H1 (cell line): ENCODE data around the gene SPTB. TPM values are rescaled to one million over a fixed set of nuclear protein-coding genes. Genes with fewer than 3 reads are reported as not detected.
A peak's percentile ranks its signal among the peaks of the same experiment; 100 is the strongest.

ENCODE experiments used
- CTCF ChIA-PET: fragments of 300-600 bp; sonication (Branson Sonifier 250); formaldehyde crosslinking; loops from one replicate; lab custom pipeline; 2021; ENCODE audit not compliant: partially characterized antibody; lab: Charles Lee
- POLR2A ChIA-PET: fragments of 300-600 bp; sonication (Branson Sonifier 250); formaldehyde crosslinking; loops from one replicate; lab custom pipeline; 2021; ENCODE audit warnings: inconsistent platforms; ENCODE audit not compliant: partially characterized antibody; lab: Charles Lee
- DNase-seq, 2 experiments: peaks; one replicate each; pipeline versions ENCODE4 v3.0.0 to v3.0.0-alpha.2; 2010 to 2022; ENCODE audit warnings: low spot score in 2 of 2, low read depth in 1 of 2, mixed read lengths in 1 of 2
- FAIRE-seq: peaks from 2 replicates; lab custom pipeline; 2011; peaks lifted over from hg19 to GRCh38; lab: Jason Lieb, UNC
- H2AFZ ChIP-seq: 2 replicates; pipeline ENCODE4 v1.8.1; 2012; ENCODE audit warnings: low read length, inconsistent platforms
- H2AK5ac ChIP-seq: 2 replicates; pipeline ENCODE4 v1.6.1; 2013; ENCODE audit warnings: low read depth, low read length
- H2BK120ac ChIP-seq: replicated peaks from 2 replicates; pipeline ENCODE3; 2013; ENCODE audit warnings: low read depth, low read length, inconsistent platforms
- H2BK12ac ChIP-seq: 2 replicates; pipeline ENCODE4 v1.6.1; 2013; ENCODE audit warnings: low read depth, low read length
- H2BK15ac ChIP-seq: 2 replicates; pipeline ENCODE4 v1.6.1; 2013; ENCODE audit warnings: low read length
- H2BK20ac ChIP-seq: 2 replicates; pipeline ENCODE4 v1.6.1; 2013; ENCODE audit warnings: low read length
- H2BK5ac ChIP-seq: 2 replicates; pipeline ENCODE4 v1.6.1; 2013; ENCODE audit warnings: low read depth, low read length
- H3K14ac ChIP-seq: 2 replicates; pipeline ENCODE4 v1.6.1; 2013; ENCODE audit warnings: inconsistent platforms; ENCODE audit not compliant: insufficient read length
- H3K18ac ChIP-seq: 2 replicates; pipeline ENCODE4 v1.6.1; 2013; ENCODE audit warnings: low read length; ENCODE audit errors: extremely low read depth
- H3K23ac ChIP-seq: 2 replicates; pipeline ENCODE4 v1.6.1; 2013; ENCODE audit warnings: inconsistent platforms; ENCODE audit not compliant: insufficient read length
- H3K23me2 ChIP-seq: 2 replicates; pipeline ENCODE4 v1.6.1; 2013; ENCODE audit warnings: low read depth, low read length
- H3K27ac ChIP-seq: 2 replicates; pipeline ENCODE4 v1.6.1; 2011; ENCODE audit warnings: low read depth, low read length, inconsistent platforms
- H3K27me3 ChIP-seq, 4 experiments: replicated peaks in 1 of 4; 1 replicate in 1 of 4; 2 replicates in 3 of 4; pipeline versions ENCODE4 v1.6.1 to v1.8.1; 2011 to 2013; ENCODE audit warnings: low read length in 3 of 4, mild to moderate bottlenecking in 3 of 4, inconsistent platforms in 2 of 4, mixed read lengths in 2 of 4, moderate library complexity in 1 of 4; ENCODE audit not compliant: control insufficient read depth in 3 of 4, insufficient read depth in 3 of 4; ENCODE audit errors: extremely low read depth in 1 of 4
- H3K36me3 ChIP-seq, 4 experiments: 2 replicates each; pipeline versions ENCODE4 v1.6.1 to v1.8.1; 2011 to 2013; ENCODE audit warnings: mild to moderate bottlenecking in 4 of 4, low read length in 3 of 4, moderate library complexity in 2 of 4, control low read depth in 1 of 4, inconsistent platforms in 1 of 4; ENCODE audit not compliant: insufficient read depth in 4 of 4, control insufficient read depth in 2 of 4
- H3K4ac ChIP-seq: replicated peaks from 2 replicates; pipeline ENCODE3; 2013; ENCODE audit warnings: low read length, low read depth, mixed read lengths, inconsistent platforms; ENCODE audit not compliant: insufficient read length
- H3K4me1 ChIP-seq, 4 experiments: replicated peaks in 1 of 4; 1 replicate in 1 of 4; 2 replicates in 3 of 4; pipeline versions ENCODE4 v1.6.1 to v1.8.1; 2011 to 2013; ENCODE audit warnings: low read length in 3 of 4, inconsistent platforms in 2 of 4, mixed read lengths in 1 of 4; ENCODE audit not compliant: insufficient read depth in 4 of 4, control insufficient read depth in 3 of 4
- H3K4me2 ChIP-seq, 2 experiments: 2 replicates each; pipeline versions ENCODE4 v1.6.1 to v1.8.1; 2011 to 2013; ENCODE audit warnings: low read depth in 2 of 2, low read length in 2 of 2, control low read depth in 1 of 2, inconsistent platforms in 1 of 2, mild to moderate bottlenecking in 1 of 2; ENCODE audit not compliant: insufficient read depth in 1 of 2
- H3K4me3 ChIP-seq, 4 experiments: fragments of 200-600, 300-600 bp in 1 of 4; sonication (generic), shearing (Covaris generic), sonication (Bioruptor Twin) in 1 of 4; 2 replicates each; pipeline versions ENCODE4 v1.5.1 to v1.8.1; 2011 to 2016; ENCODE audit warnings: low read length in 4 of 4, low read depth in 3 of 4, control low read depth in 2 of 4, inconsistent platforms in 2 of 4, mild to moderate bottlenecking in 2 of 4, mixed read lengths in 1 of 4, moderate library complexity in 1 of 4; ENCODE audit not compliant: insufficient read depth in 2 of 4; ENCODE audit errors: extremely low read depth in 1 of 4
- H3K56ac ChIP-seq: replicated peaks from 2 replicates; pipeline ENCODE3; 2013; ENCODE audit warnings: low read depth, mild to moderate bottlenecking, mixed read lengths, low read length, inconsistent platforms; ENCODE audit not compliant: insufficient read length
- H3K79me1 ChIP-seq: 2 replicates; pipeline ENCODE4 v1.6.1; 2013; ENCODE audit warnings: low read depth, low read length, control low read depth
- H3K79me2 ChIP-seq, 2 experiments: 2 replicates each; pipeline versions ENCODE4 v1.6.1 to v1.8.1; 2012 to 2013; ENCODE audit warnings: low read length in 2 of 2, mild to moderate bottlenecking in 2 of 2, inconsistent platforms in 1 of 2; ENCODE audit not compliant: insufficient read depth in 2 of 2, control insufficient read depth in 1 of 2
- H3K9ac ChIP-seq, 4 experiments: replicated peaks in 1 of 4; 1 replicate in 1 of 4; 2 replicates in 3 of 4; pipeline versions ENCODE4 v1.6.1 to v1.8.1; 2011 to 2013; ENCODE audit warnings: low read depth in 3 of 4, low read length in 3 of 4, control low read depth in 2 of 4, mild to moderate bottlenecking in 2 of 4, moderate library complexity in 2 of 4, inconsistent platforms in 1 of 4; ENCODE audit errors: extremely low read depth in 1 of 4
- H3K9me3 ChIP-seq, 2 experiments: 2 replicates each; pipeline versions ENCODE4 v1.6.1 to v1.8.1; 2012 to 2013; ENCODE audit warnings: mild to moderate bottlenecking in 2 of 2, moderate library complexity in 2 of 2, control low read depth in 1 of 2, inconsistent platforms in 1 of 2, low read depth in 1 of 2, low read length in 1 of 2, mixed read lengths in 1 of 2; ENCODE audit not compliant: insufficient read depth in 2 of 2
- H4K20me1 ChIP-seq, 2 experiments: replicated peaks in 1 of 2; 2 replicates each; pipeline versions ENCODE3 to v1.8.1; 2011 to 2013; ENCODE audit warnings: inconsistent platforms in 2 of 2, low read length in 2 of 2, mild to moderate bottlenecking in 1 of 2; ENCODE audit not compliant: insufficient read depth in 2 of 2, control insufficient read depth in 1 of 2
- H4K5ac ChIP-seq: 2 replicates; pipeline ENCODE4 v1.6.1; 2013; ENCODE audit warnings: low read length, low read depth, mixed read lengths, inconsistent platforms; ENCODE audit not compliant: insufficient read length
- H4K8ac ChIP-seq: 2 replicates; pipeline ENCODE4 v1.8.0; 2013; ENCODE audit warnings: mild to moderate bottlenecking, moderate library complexity, low read length, inconsistent platforms; ENCODE audit not compliant: insufficient read depth; ENCODE audit errors: extremely low read depth
- H4K91ac ChIP-seq: replicated peaks from 2 replicates; pipeline ENCODE3; 2013; ENCODE audit warnings: low read length, mixed read lengths, inconsistent platforms; ENCODE audit not compliant: insufficient read length
- ASH2L ChIP-seq: fragments of 200-600, 300-600 bp; sonication (generic); IDR thresholded peaks from one replicate; pipeline ENCODE4 v1.7.1; 2017; ENCODE audit warnings: low read length
- CTCF ChIP-seq, 3 experiments: IDR thresholded peaks; 1 replicate in 2 of 3; 2 replicates in 1 of 3; pipeline versions ENCODE4 v1.5.1 to v1.6.1; 2011; ENCODE audit warnings: low read length in 3 of 3, mild to moderate bottlenecking in 3 of 3, inconsistent platforms in 2 of 3, low read depth in 1 of 3, moderate library complexity in 1 of 3; ENCODE audit not compliant: insufficient read depth in 1 of 3; ENCODE audit errors: control extremely low read depth in 1 of 3
- E2F6 ChIP-seq: IDR thresholded peaks from 2 replicates; pipeline ENCODE4 v1.6.1; 2012; ENCODE audit warnings: inconsistent platforms
- NRF1 ChIP-seq: IDR thresholded peaks from 2 replicates; pipeline ENCODE4 v1.6.1; 2011; ENCODE audit warnings: mild to moderate bottlenecking, low read depth, low read length, improper control_type of control experiment
- PHF8 ChIP-seq: fragments of 200-600 bp; sonication (generic); conservative IDR thresholded peaks from 2 replicates; pipeline ENCODE4 v1.7.1; 2012; ENCODE audit warnings: low read depth, mild to moderate bottlenecking, inconsistent platforms, low read length, moderate library complexity
- SIN3A ChIP-seq, 2 experiments: IDR thresholded peaks in 1 of 2; conservative IDR thresholded peaks in 1 of 2; 2 replicates each; pipeline ENCODE4 v1.6.1; 2011 to 2012; ENCODE audit warnings: low read length in 2 of 2, improper control_type of control experiment in 1 of 2, low read depth in 1 of 2, mild to moderate bottlenecking in 1 of 2
- WGBS, 2 experiments: shearing (Covaris generic) in 1 of 2; methylation state at CpG; one replicate each; pipeline versions ENCODE4 v1.1.6 to v1.1.7; 2013 to 2015; ENCODE audit warnings: low lambda C conversion rate in 2 of 2, mixed read lengths in 2 of 2, inconsistent platforms in 1 of 2, low coverage in 1 of 2, missing lambda C conversion rate in 1 of 2; ENCODE audit not compliant: insufficient replicate concordance in 2 of 2, insufficient coverage in 1 of 2, insufficient read length in 1 of 2; ENCODE audit errors: extremely low coverage in 1 of 2, missing lambda C conversion rate in 1 of 2; 5-methylcytosine and 5-hydroxymethylcytosine counted together
- polyA plus RNA-seq, 7 experiments: library from polyadenylated mRNA; depleted of rRNA in 3 of 7; stranded (reverse) in 5 of 7; unstranded in 2 of 7; fragments of >200 nt in 5 of 7; fragments of 200-250 nt in 2 of 7; gene quantifications; 1 replicate in 5 of 7; 2 replicates in 1 of 7; 4 replicates in 1 of 7; pipeline versions ENCODE4 v1.2.1 to v1.2.3, GENCODE V29; 2011 to 2013; ENCODE audit warnings: missing spikeins in 2 of 7, mixed read lengths in 2 of 7
- total RNA-seq: library from RNA; stranded (reverse); fragmentation: NEBNext Ultra II Directional; extraction: Animal tissue kit (Norgen Biotek cat#: 25700); gene quantifications from 2 replicates; pipeline ENCODE4 v1.2.1, GENCODE V29; 2021

Gene SPTB
- total and polyA plus RNA-seq, 2 of the 8 experiments (the other 6 are each of a cell fraction or from before 2014, with no cell fraction given): 0.30 to 2.4 TPM

- H4K5ac ChIP-seq: peak overlapping the region; percentile 35
- peak overlapping the region; percentile 66 to 89 (median 79) for H3K4me3 ChIP-seq
- no peaks in the 10 kb centered on the region for H3K9me3 ChIP-seq
- H3K4ac ChIP-seq: no peak overlapping the region
- H3K23ac ChIP-seq: no peak overlapping the region
- no peak overlapping the region for H2BK15ac ChIP-seq
- H4K91ac ChIP-seq: peak overlapping the region; percentile 63
- H2AFZ ChIP-seq: no peak overlapping the region
- FAIRE-seq: no peak
- H3K79me1 ChIP-seq: peaks cover 11% of the 10 kb centered on the region; the same call in 1 of the 2 replicates
- H3K27me3 ChIP-seq: no peaks in the 10 kb centered on the region
- CTCF ChIA-PET: interaction anchor here (1.0 to 9.3 kb wide), 9 partner anchors 8 to 97 kb away, joined by 3 to 74 read pairs (median 6); no protein-coding TSS in a partner anchor
- H4K8ac ChIP-seq: peak overlapping the region; percentile 32; the same call in 1 of the 2 replicates
- peak overlapping the region; percentile 94 to 96 for H3K4me2 ChIP-seq
- H3K27ac ChIP-seq: peak overlapping the region; percentile 48; the same call in 1 of the 2 replicates
- H3K14ac ChIP-seq: no peak overlapping the region
- peaks cover 10 to 50% of the 10 kb centered on the region in 2 experiments for H3K79me2 ChIP-seq
- peak overlapping the region; percentile 50 for H3K56ac ChIP-seq
- peak overlapping the region; percentile 46 to 62 (median 58) for H3K9ac ChIP-seq
- peak overlapping the region; percentile 87; the same call in 1 of the 2 replicates for H2BK5ac ChIP-seq
- H3K36me3 ChIP-seq: peaks cover 0 to under 1% (median 0%) of the 10 kb centered on the region in 4 experiments; a peak in 1 of 8 replicates
- H3K4me1 ChIP-seq: peaks cover 33 to 61% (median 41%) of the 10 kb centered on the region in 4 experiments
- peaks cover 21% of the 10 kb centered on the region for H3K23me2 ChIP-seq
- no peak overlapping the region; the same call in 1 of the 2 replicates for H2BK12ac ChIP-seq
- WGBS, 2 experiments: 1% methylated on average over 50 of the region's 51 CpGs; no CpG with 5 or more reads in 1 of the 2 experiments
- POLR2A ChIA-PET: interaction anchor here (0.6 to 7.8 kb wide), 9 partner anchors 11 to 366 kb away, joined by 3 to 102 read pairs (median 4); partner anchors contain the start of gene HSPA2
- peak overlapping the region; percentile 76 for H3K18ac ChIP-seq
- H2BK20ac ChIP-seq: no peak overlapping the region
- H2BK120ac ChIP-seq: no peak overlapping the region
- H4K20me1 ChIP-seq: peaks cover 9 to 11% of the 10 kb centered on the region in 2 experiments
- peak in 1 of 2 experiments; percentile 70 for DNase-seq
- H2AK5ac ChIP-seq: no peak overlapping the region
- TF ChIP-seq NRF1 (no peak), E2F6 (0 out of 2 replicates have a peak, but pooled peaks have one; percentile 13), SIN3A (conservative IDR thresholded peaks at IDR 0.05 in 1 of 2, IDR thresholded peaks at IDR 0.05 in 1 of 2; ENCODE audit: low read depth in 1 of 2, low read length in 2 of 2) (no peak), ASH2L (peak; percentile 56), PHF8 (0 out of 2 replicates have a peak, but pooled peaks have one; percentile 15), CTCF (IDR thresholded peaks at IDR 0.05; ENCODE audit: control extremely low read depth in 1 of 3, insufficient read depth in 1 of 3, low read depth in 1 of 3, low read length in 3 of 3) (no peak)
These were observed 174.8 kb downstream of the SPTB start for GRCh38 chr14:64704743-64705380.
